ENCODE measurements around the gene RALGAPA2.

DNA sequence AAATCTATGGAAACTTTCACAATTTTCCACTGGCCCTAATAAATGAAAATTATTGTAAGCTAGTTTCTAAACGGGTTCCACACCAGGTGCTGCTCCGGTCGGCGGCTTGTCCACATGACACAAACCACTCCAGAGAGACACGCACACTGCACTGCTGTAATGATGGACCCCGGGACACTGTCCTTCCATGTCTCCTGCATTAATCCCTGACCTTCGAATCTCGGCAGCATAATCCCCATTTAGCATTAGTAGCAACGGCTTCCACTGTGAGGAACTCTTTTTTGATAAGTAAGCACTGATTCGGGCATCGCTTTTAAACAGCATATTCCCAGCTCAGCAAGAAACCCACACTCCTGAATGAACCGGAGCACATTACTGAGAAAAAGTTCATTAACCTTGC, 301.0 kb downstream of the RALGAPA2 start:
- TF ChIP-seq CTCF (IDR thresholded peaks at IDR 0.05) (no peak), POLR2A (IDR thresholded peaks at IDR 0.05) (no peak)

Measured in ovary (tissue), 3 donors.